DND-41 (cell line): Measurements from ENCODE around the gene VCL.

Experiments used
- ATAC-seq: fragments of 200-7000 bp; cut with Tn5 transposase; 3 replicates; pipeline ENCODE4 v1.9.1; 2021; ENCODE audit warnings: low read depth; ENCODE audit not compliant: insufficient read depth
- DNase-seq: peaks from one replicate; pipeline ENCODE4 v3.0.0-alpha.2; 2020
- H2AFZ ChIP-seq: 2 replicates; pipeline ENCODE4 v1.6.0; 2012; ENCODE audit warnings: low read depth, low read length
- H3K27ac ChIP-seq: 2 replicates; pipeline ENCODE4 v1.5.1; 2012; ENCODE audit warnings: low read length, inconsistent platforms
- H3K27me3 ChIP-seq: fragments of 200-600 bp; sonication (generic); 2 replicates; pipeline ENCODE4 v1.6.0; 2012; ENCODE audit warnings: low read length, mild to moderate bottlenecking, inconsistent platforms; ENCODE audit not compliant: insufficient read depth, poor library complexity
- H3K36me3 ChIP-seq: 2 replicates; pipeline ENCODE4 v1.5.1; 2012; ENCODE audit warnings: low read length, inconsistent platforms; ENCODE audit not compliant: insufficient read depth
- H3K4me1 ChIP-seq: 2 replicates; pipeline ENCODE4 v1.5.1; 2012; ENCODE audit warnings: mild to moderate bottlenecking, low read length; ENCODE audit not compliant: insufficient read depth
- H3K4me2 ChIP-seq: 2 replicates; pipeline ENCODE4 v1.6.0; 2012; ENCODE audit warnings: mild to moderate bottlenecking, moderate library complexity, low read length, inconsistent platforms; ENCODE audit not compliant: insufficient read depth
- H3K4me3 ChIP-seq, 2 experiments: fragments of 200-600 bp in 1 of 2; shearing (Covaris generic) in 1 of 2; 2 replicates each; pipeline ENCODE4 v1.5.1; 2012 to 2016; ENCODE audit warnings: inconsistent platforms in 2 of 2, low read length in 2 of 2, mild to moderate bottlenecking in 2 of 2, low read depth in 1 of 2, moderate library complexity in 1 of 2
- H3K79me2 ChIP-seq: 2 replicates; pipeline ENCODE4 v1.6.0; 2012; ENCODE audit warnings: low read length, inconsistent platforms; ENCODE audit not compliant: insufficient read depth
- H3K9ac ChIP-seq: 2 replicates; pipeline ENCODE4 v1.6.0; 2012; ENCODE audit warnings: low read depth, mild to moderate bottlenecking, inconsistent platforms, low read length, moderate library complexity
- H3K9me3 ChIP-seq: 2 replicates; pipeline ENCODE4 v1.5.1; 2012; ENCODE audit warnings: low read length, moderate library complexity, mild to moderate bottlenecking, inconsistent platforms; ENCODE audit not compliant: insufficient read depth, severe bottlenecking
- H4K20me1 ChIP-seq: 2 replicates; pipeline ENCODE4 v1.6.0; 2012; ENCODE audit warnings: low read length; ENCODE audit not compliant: insufficient read depth
- EZH2 ChIP-seq: IDR thresholded peaks from 3 replicates; pipeline ENCODE4 v1.6.1; 2012; ENCODE audit warnings: borderline replicate concordance, low read depth, mild to moderate bottlenecking, moderate library complexity, low read length, inconsistent platforms; ENCODE audit not compliant: severe bottlenecking
- TF ChIP-seq, protein P1 (sequence below): IDR thresholded peaks from 2 replicates; pipeline ENCODE4 v1.5.1; 2012; ENCODE audit warnings: borderline replicate concordance, low read length, moderate library complexity, mild to moderate bottlenecking; ENCODE audit not compliant: poor library complexity, severe bottlenecking; ENCODE audit errors: extremely low read depth

The VCL gene

GRCh38 chr10:74063256-74063655, 65.3 kb downstream of the VCL start:
- H3K79me2 ChIP-seq = no peaks in the 10 kb centered on the region

DNA sequence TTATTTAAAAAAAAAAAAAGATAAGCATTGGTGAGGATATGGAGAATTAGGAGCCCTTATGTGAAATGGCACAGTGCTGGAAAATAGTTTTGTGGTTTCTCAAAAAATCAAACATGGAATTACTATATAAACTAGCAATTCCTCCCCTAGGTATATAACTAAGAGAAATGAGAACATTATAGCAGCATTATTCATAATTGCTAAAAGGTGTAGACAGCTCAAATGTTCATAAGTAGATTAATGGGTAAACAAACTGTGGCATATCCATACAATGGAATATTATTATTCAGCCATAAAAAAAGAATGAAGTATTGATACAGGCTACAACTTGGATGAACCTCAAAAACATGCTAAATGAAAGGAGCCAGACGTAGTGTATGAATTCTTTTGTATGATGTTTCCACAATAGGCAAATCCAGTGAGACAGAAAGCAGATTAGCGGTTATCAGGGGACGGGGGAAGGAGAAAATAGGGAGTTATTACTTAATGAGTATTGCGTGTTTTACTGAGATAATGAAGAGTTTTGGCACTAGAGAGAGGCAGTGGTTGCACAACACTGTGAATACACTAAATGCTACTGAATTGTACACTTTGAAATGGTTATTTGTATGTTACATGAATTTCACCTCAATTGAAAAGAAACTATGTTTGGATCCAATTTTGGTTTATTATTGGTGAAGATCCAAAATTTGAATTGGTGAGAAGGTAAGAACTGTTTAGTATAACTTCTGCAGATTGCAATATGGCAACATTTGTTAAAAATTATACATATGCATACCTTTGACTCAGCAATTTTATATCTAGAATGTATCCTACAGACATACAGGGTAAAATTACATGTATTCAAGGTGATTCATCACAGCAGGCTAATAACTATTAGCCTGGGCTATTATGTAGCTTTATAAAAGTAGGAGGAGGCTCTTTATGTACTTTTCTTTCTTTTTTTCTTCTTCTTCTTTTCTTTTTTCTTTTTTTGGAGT, 69.7 kb downstream of the VCL start:
- Histone ChIP-seq H3K79me2 (no peaks in the 10 kb centered on the region), H3K36me3 (no peaks in the 10 kb centered on the region), H3K9ac (no peak overlapping the region), H4K20me1 (no peaks in the 10 kb centered on the region), H3K9me3 (no peaks in the 10 kb centered on the region), H3K27ac (no peak overlapping the region), H3K27me3 (peaks cover 3% of the 10 kb centered on the region), H2AFZ (no peak overlapping the region), H3K4me2 (no peak overlapping the region), H3K4me1 (no peaks in the 10 kb centered on the region), H3K4me3 (no peak overlapping the region)
- ATAC-seq (no peak), DNase-seq (no peak)
- TF ChIP-seq, protein P1, sequence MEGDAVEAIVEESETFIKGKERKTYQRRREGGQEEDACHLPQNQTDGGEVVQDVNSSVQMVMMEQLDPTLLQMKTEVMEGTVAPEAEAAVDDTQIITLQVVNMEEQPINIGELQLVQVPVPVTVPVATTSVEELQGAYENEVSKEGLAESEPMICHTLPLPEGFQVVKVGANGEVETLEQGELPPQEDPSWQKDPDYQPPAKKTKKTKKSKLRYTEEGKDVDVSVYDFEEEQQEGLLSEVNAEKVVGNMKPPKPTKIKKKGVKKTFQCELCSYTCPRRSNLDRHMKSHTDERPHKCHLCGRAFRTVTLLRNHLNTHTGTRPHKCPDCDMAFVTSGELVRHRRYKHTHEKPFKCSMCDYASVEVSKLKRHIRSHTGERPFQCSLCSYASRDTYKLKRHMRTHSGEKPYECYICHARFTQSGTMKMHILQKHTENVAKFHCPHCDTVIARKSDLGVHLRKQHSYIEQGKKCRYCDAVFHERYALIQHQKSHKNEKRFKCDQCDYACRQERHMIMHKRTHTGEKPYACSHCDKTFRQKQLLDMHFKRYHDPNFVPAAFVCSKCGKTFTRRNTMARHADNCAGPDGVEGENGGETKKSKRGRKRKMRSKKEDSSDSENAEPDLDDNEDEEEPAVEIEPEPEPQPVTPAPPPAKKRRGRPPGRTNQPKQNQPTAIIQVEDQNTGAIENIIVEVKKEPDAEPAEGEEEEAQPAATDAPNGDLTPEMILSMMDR = no peak
- no peak for TF ChIP-seq EZH2

More at GRCh38 chr10:74063256-74063655, 65.3 kb downstream of the VCL start:
- Histone ChIP-seq H3K27ac (no peak overlapping the region), H3K4me1 (peaks cover 11% of the 10 kb centered on the region), H3K4me2 (no peak overlapping the region), H3K4me3 (no peak overlapping the region), H4K20me1 (no peaks in the 10 kb centered on the region), H3K36me3 (no peaks in the 10 kb centered on the region), H3K27me3 (no peaks in the 10 kb centered on the region), H2AFZ (no peak overlapping the region), H3K9me3 (no peaks in the 10 kb centered on the region), H3K9ac (no peak overlapping the region)
- ATAC-seq = no peak
- no peak for TF ChIP-seq EZH2
- TF ChIP-seq, protein P1 = no peak
- no peak for DNase-seq

GRCh38 chr10:74071157-74071556, 73.2 kb downstream of the VCL start:
- Histone ChIP-seq H3K4me2 (no peak overlapping the region), H3K27ac (no peak overlapping the region), H3K9ac (no peak overlapping the region), H2AFZ (no peak overlapping the region), H3K27me3 (peaks cover 3% of the 10 kb centered on the region), H3K9me3 (no peaks in the 10 kb centered on the region), H3K36me3 (no peaks in the 10 kb centered on the region), H3K4me3 (no peak overlapping the region), H3K4me1 (no peaks in the 10 kb centered on the region), H3K79me2 (no peaks in the 10 kb centered on the region), H4K20me1 (no peaks in the 10 kb centered on the region)
- TF ChIP-seq EZH2 = no peak
- TF ChIP-seq, protein P1 = no peak
- DNase-seq = no peak
- ATAC-seq = no peak
